SK-N-SH (cell line): ENCODE measurements around the gene MOB1B. TPM values are rescaled to one million over a fixed set of nuclear protein-coding genes. Genes with fewer than 3 reads are reported as not detected.

ENCODE experiments used
- CTCF ChIA-PET: fragments of 300-600, 350-600 bp; formaldehyde crosslinking; extraction: SDS; loops from one replicate; lab custom pipeline; 2021; lab: Yijun Ruan, JAX
- POLR2A ChIA-PET: fragments of 350-600 bp; sonication (Branson Sonifier 250); formaldehyde crosslinking; extraction: SDS; loops from one replicate; lab custom pipeline; 2020; ENCODE audit warnings: antibody characterized with exemption, inconsistent platforms; lab: Yijun Ruan, JAX
- DNase-seq: peaks from one replicate; pipeline ENCODE4 v3.0.0; 2012
- H2AFZ ChIP-seq: fragments of 200-600 bp; sonication (generic); 2 replicates; pipeline ENCODE4 v1.8.1; 2016; ENCODE audit warnings: antibody characterized with exemption, mild to moderate bottlenecking, low read depth
- H3F3A ChIP-seq: fragments of 200-600 bp; sonication (generic); replicated peaks from 2 replicates; pipeline ENCODE3; 2016; ENCODE audit warnings: antibody characterized with exemption, mild to moderate bottlenecking; ENCODE audit not compliant: insufficient read depth
- H3K27ac ChIP-seq, 2 experiments: fragments of 200-500 bp in 1 of 2; fragments of 200-600 bp in 1 of 2; sonication (Bioruptor generic) in 1 of 2; sonication (generic), shearing (Covaris generic) in 1 of 2; 2 replicates each; pipeline versions ENCODE4 v1.5.1 to v1.6.1; 2014 to 2016; ENCODE audit warnings: low read depth in 2 of 2, inconsistent platforms in 1 of 2, low read length in 1 of 2, mild to moderate bottlenecking in 1 of 2, mixed read lengths in 1 of 2
- H3K27me3 ChIP-seq: fragments of 200-600 bp; sonication (generic), shearing (Covaris generic); 2 replicates; pipeline ENCODE4 v1.6.1; 2016; ENCODE audit warnings: mixed run types; ENCODE audit not compliant: insufficient read depth
- H3K36me3 ChIP-seq, 2 experiments: fragments of 200-500 bp in 1 of 2; fragments of 200-600 bp in 1 of 2; sonication (Bioruptor generic) in 1 of 2; sonication (generic) in 1 of 2; replicated peaks in 1 of 2; 2 replicates each; pipeline versions ENCODE3 to v1.5.1; 2014 to 2016; ENCODE audit warnings: low read length in 1 of 2, mild to moderate bottlenecking in 1 of 2; ENCODE audit not compliant: insufficient read depth in 2 of 2, control insufficient read depth in 1 of 2
- H3K4me1 ChIP-seq, 2 experiments: fragments of 200-500 bp in 1 of 2; fragments of 200-600 bp in 1 of 2; sonication (Bioruptor generic) in 1 of 2; sonication (generic), shearing (Covaris generic) in 1 of 2; 2 replicates each; pipeline versions ENCODE4 v1.5.1 to v1.6.1; 2014 to 2016; ENCODE audit warnings: low read depth in 1 of 2, low read length in 1 of 2, mixed run types in 1 of 2; ENCODE audit not compliant: insufficient read depth in 2 of 2, control insufficient read depth in 1 of 2
- H3K4me2 ChIP-seq: fragments of 200-600 bp; sonication (generic), shearing (Covaris generic); 2 replicates; pipeline ENCODE4 v1.6.1; 2017; ENCODE audit warnings: mixed run types
- H3K4me3 ChIP-seq, 2 experiments: fragments of 200-500 bp in 1 of 2; fragments of 200-600 bp in 1 of 2; sonication (Bioruptor generic) in 1 of 2; sonication (generic), shearing (Covaris generic) in 1 of 2; 2 replicates each; pipeline versions ENCODE4 v1.5.1 to v1.8.1; 2014 to 2016; ENCODE audit warnings: low read depth in 2 of 2, inconsistent platforms in 1 of 2, low read length in 1 of 2, mild to moderate bottlenecking in 1 of 2, mixed read lengths in 1 of 2, moderate library complexity in 1 of 2
- H3K79me2 ChIP-seq: fragments of 200-600 bp; sonication (generic); 2 replicates; pipeline ENCODE4 v1.8.1; 2017; ENCODE audit warnings: mild to moderate bottlenecking; ENCODE audit not compliant: insufficient read depth
- H3K9ac ChIP-seq: fragments of 200-600 bp; sonication (generic); 2 replicates; pipeline ENCODE4 v1.6.1; 2017; ENCODE audit warnings: mixed run types
- H3K9me2 ChIP-seq: fragments of 200-600 bp; sonication (generic); 2 replicates; pipeline ENCODE4 v1.6.1; 2017; ENCODE audit warnings: mixed run types
- H3K9me3 ChIP-seq: fragments of 200-600 bp; sonication (generic); 2 replicates; pipeline ENCODE4 v1.6.1; 2017; ENCODE audit warnings: mixed run types, mild to moderate bottlenecking, moderate library complexity
- H4K20me1 ChIP-seq: fragments of 200-600 bp; sonication (generic); 2 replicates; pipeline ENCODE4 v1.6.1; 2017; ENCODE audit warnings: mild to moderate bottlenecking, mixed run types; ENCODE audit not compliant: insufficient read depth
- ELF1 ChIP-seq: IDR thresholded peaks from 2 replicates; pipeline ENCODE4 v1.4.0; 2012
- FOSL2 ChIP-seq: IDR thresholded peaks from 2 replicates; pipeline ENCODE4 v1.4.0; 2012; ENCODE audit warnings: low read depth, mild to moderate bottlenecking, moderate library complexity, borderline replicate concordance
- JUND ChIP-seq: IDR thresholded peaks from 2 replicates; pipeline ENCODE4 v1.4.0; 2012
- MEF2A ChIP-seq: IDR thresholded peaks from 2 replicates; pipeline ENCODE4 v1.4.0; 2012; ENCODE audit warnings: low read depth, borderline replicate concordance
- MXI1 ChIP-seq: IDR thresholded peaks from 2 replicates; pipeline ENCODE4 v1.6.1; 2012; ENCODE audit warnings: mild to moderate bottlenecking, low read depth, low read length, improper control_type of control experiment
- POLR2AphosphoS5 ChIP-seq: IDR thresholded peaks from 2 replicates; pipeline ENCODE4 v1.6.1; 2012; ENCODE audit warnings: low read depth, low read length
- RAD21 ChIP-seq: IDR thresholded peaks from 2 replicates; pipeline ENCODE4 v1.6.1; 2012; ENCODE audit warnings: mild to moderate bottlenecking, low read length
- RCOR1 ChIP-seq: fragments of 150-350 bp; IDR thresholded peaks from 2 replicates; pipeline ENCODE4 v1.6.1; 2017; ENCODE audit warnings: antibody characterized with exemption, low read length
- REST ChIP-seq: IDR thresholded peaks from 2 replicates; pipeline ENCODE4 v1.6.1; 2012; ENCODE audit warnings: mild to moderate bottlenecking, low read depth, low read length, moderate library complexity
- RFX5 ChIP-seq: IDR thresholded peaks from 2 replicates; pipeline ENCODE4 v1.6.1; 2012; ENCODE audit warnings: mild to moderate bottlenecking, improper control_type of control experiment, low read length
- RXRA ChIP-seq: IDR thresholded peaks from 2 replicates; pipeline ENCODE4 v1.4.0; 2012; ENCODE audit warnings: low read depth, mild to moderate bottlenecking, borderline replicate concordance
- SIN3A ChIP-seq: IDR thresholded peaks from 2 replicates; pipeline ENCODE4 v1.6.1; 2012; ENCODE audit warnings: low read depth, mild to moderate bottlenecking, low read length, moderate library complexity, borderline replicate concordance
- SMC3 ChIP-seq: IDR thresholded peaks from 2 replicates; pipeline ENCODE4 v1.6.1; 2012; ENCODE audit warnings: low read depth, low read length, improper control_type of control experiment
- TAF1 ChIP-seq: IDR thresholded peaks from 2 replicates; pipeline ENCODE4 v1.6.1; 2012; ENCODE audit warnings: low read depth, mild to moderate bottlenecking, low read length, moderate library complexity, borderline replicate concordance
- TEAD4 ChIP-seq: IDR thresholded peaks from 2 replicates; pipeline ENCODE4 v1.4.0; 2012; ENCODE audit warnings: mild to moderate bottlenecking, borderline replicate concordance; ENCODE audit not compliant: insufficient read depth
- USF2 ChIP-seq: fragments of 150-350 bp; IDR thresholded peaks from 2 replicates; pipeline ENCODE4 v1.6.1; 2017; ENCODE audit warnings: antibody characterized with exemption, low read length, low read depth, borderline replicate concordance
- WGBS: methylation state at CpG from one replicate; pipeline ENCODE4 v1.1.6; 2017; ENCODE audit warnings: low lambda C conversion rate; 5-methylcytosine and 5-hydroxymethylcytosine counted together
- polyA plus RNA-seq, 3 experiments: library from polyadenylated mRNA; depleted of rRNA; stranded (reverse); fragments of >200 nt; gene quantifications; 2 replicates each; pipeline ENCODE4 v1.2.3, GENCODE V29; 2012
- TF ChIP-seq, protein P1 (sequence below): IDR thresholded peaks from 2 replicates; pipeline ENCODE4 v1.4.0; 2012; ENCODE audit warnings: low read depth
- TF ChIP-seq, protein P2 (sequence below): fragments of 150-350 bp; IDR thresholded peaks from 2 replicates; pipeline ENCODE4 v1.6.1; 2016; ENCODE audit warnings: mild to moderate bottlenecking, low read depth, low read length
- TF ChIP-seq, protein P3 (sequence below): IDR thresholded peaks from 2 replicates; pipeline ENCODE4 v1.4.0; 2012; ENCODE audit warnings: low read depth, borderline replicate concordance

Gene MOB1B
- polyA plus RNA-seq, 1 of the 3 experiments (the other 2 are of a cell fraction), result 2.9 TPM

DNA sequence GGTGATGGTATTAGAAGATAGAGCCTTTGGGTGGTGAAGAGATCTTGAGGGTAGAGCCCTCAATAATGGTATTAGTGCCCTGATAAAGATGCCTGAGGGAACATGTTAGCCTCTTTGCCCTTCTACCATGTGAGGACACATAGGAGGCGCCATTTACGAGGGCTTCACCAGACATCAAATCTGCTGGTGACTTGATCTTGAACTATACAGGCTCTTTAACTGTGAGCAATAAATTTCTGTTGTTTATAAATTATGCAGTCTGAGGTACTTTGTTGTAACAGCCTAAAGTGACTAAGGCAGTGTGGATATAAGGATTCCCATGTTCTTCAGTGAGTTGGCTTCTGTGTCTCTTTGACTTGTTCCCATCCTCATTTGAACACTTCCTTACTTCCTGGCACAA is 11.8 kb downstream of the MOB1B start:
- CTCF ChIA-PET, result no interaction called here
- H3K4me2 ChIP-seq, result no peak overlapping the region

DNA sequence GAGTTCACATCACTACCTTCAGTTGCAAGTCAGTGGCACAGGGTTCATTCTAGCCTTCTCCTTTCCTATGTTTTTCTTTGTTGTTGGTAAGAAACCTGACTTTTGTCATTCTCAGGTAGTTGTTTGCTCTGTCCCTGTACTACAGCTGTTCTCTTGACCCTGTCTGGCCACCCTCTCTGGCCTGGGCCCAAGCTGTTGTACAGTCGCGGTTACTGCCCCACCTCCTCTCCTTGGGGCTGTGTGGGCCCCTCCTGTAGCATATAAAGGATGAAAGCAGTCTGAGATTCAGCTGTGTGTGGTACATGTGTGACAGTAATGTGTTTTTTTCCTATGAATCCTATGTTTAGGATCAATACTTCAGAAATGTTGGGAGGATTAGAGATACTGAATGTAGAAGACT is 12.5 kb downstream of the MOB1B start:
- CTCF ChIA-PET, result no interaction called here
- Histone ChIP-seq H3K9me3 (no peaks in the 10 kb centered on the region), H3K4me1 (peaks cover 0 to 2% of the 10 kb centered on the region in 2 experiments; a peak in 1 of 4 replicates), H4K20me1 (0 out of 2 replicates have a peak, but pooled peaks cover 10% of the 10 kb centered on the region), H3K79me2 (peaks cover 92% of the 10 kb centered on the region), H3F3A (peaks cover 9% of the 10 kb centered on the region), H3K9ac (no peak overlapping the region)
- no peak for TF ChIP-seq MXI1
- TF ChIP-seq REST, result no peak
- TF ChIP-seq RCOR1, result no peak
- TF ChIP-seq ELF1, result no peak
- no peak for TF ChIP-seq RFX5
- TF ChIP-seq JUND, result no peak
- no peak for TF ChIP-seq FOSL2
- TF ChIP-seq POLR2AphosphoS5, result no peak
- no peak for TF ChIP-seq USF2
- TF ChIP-seq, protein P1, sequence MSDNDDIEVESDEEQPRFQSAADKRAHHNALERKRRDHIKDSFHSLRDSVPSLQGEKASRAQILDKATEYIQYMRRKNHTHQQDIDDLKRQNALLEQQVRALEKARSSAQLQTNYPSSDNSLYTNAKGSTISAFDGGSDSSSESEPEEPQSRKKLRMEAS, result no peak
- no peak for TF ChIP-seq RAD21
- no peak for TF ChIP-seq TEAD4
- TF ChIP-seq MEF2A, result no peak
- TF ChIP-seq SIN3A, result no peak
- TF ChIP-seq, all 33 proteins: peak for 0
- no peak overlapping the region for H3K27ac ChIP-seq
- no peaks in the 10 kb centered on the region for H3K27me3 ChIP-seq
- no peak overlapping the region for H3K4me3 ChIP-seq
- peaks cover 0 to 2% of the 10 kb centered on the region in 2 experiments for H3K36me3 ChIP-seq
- no peak for DNase-seq
- 93% methylated on average over 2 of the region's 2 CpGs for WGBS
- H3K9me2 ChIP-seq, result no peaks in the 10 kb centered on the region
- no peak overlapping the region for H2AFZ ChIP-seq
- POLR2A ChIA-PET, result no interaction called here
- H3K4me2 ChIP-seq, result no peak overlapping the region; the same call in 1 of the 2 replicates

More for the DNA sequence above, 11.8 kb downstream of the MOB1B start:
- H3K9me3 ChIP-seq, result no peaks in the 10 kb centered on the region
- POLR2A ChIA-PET, result no interaction called here
- TF ChIP-seq, protein P2, sequence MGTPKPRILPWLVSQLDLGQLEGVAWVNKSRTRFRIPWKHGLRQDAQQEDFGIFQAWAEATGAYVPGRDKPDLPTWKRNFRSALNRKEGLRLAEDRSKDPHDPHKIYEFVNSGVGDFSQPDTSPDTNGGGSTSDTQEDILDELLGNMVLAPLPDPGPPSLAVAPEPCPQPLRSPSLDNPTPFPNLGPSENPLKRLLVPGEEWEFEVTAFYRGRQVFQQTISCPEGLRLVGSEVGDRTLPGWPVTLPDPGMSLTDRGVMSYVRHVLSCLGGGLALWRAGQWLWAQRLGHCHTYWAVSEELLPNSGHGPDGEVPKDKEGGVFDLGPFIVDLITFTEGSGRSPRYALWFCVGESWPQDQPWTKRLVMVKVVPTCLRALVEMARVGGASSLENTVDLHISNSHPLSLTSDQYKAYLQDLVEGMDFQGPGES, result no peak
- TF ChIP-seq POLR2AphosphoS5, result no peak
- TF ChIP-seq MXI1, result no peak
- TF ChIP-seq, protein P1, result no peak
- no peak for TF ChIP-seq SIN3A
- no peak for TF ChIP-seq JUND
- TF ChIP-seq, protein P3, sequence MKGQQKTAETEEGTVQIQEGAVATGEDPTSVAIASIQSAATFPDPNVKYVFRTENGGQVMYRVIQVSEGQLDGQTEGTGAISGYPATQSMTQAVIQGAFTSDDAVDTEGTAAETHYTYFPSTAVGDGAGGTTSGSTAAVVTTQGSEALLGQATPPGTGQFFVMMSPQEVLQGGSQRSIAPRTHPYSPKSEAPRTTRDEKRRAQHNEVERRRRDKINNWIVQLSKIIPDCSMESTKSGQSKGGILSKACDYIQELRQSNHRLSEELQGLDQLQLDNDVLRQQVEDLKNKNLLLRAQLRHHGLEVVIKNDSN, result no peak
- no peak for TF ChIP-seq RXRA
- TF ChIP-seq TAF1, result no peak
- TF ChIP-seq TEAD4, result no peak
- no peak for TF ChIP-seq SMC3
- TF ChIP-seq, all 33 proteins: peak for 0
- 95% methylated on average over 2 of the region's 2 CpGs for WGBS
- H3K27ac ChIP-seq, result no peak overlapping the region
- H2AFZ ChIP-seq, result no peak overlapping the region
- no peak overlapping the region for H3K9ac ChIP-seq
- no peaks in the 10 kb centered on the region for H3K36me3 ChIP-seq
- DNase-seq, result no peak
- no peaks in the 10 kb centered on the region for H3K9me2 ChIP-seq
- peaks cover 9% of the 10 kb centered on the region for H3F3A ChIP-seq
- H3K79me2 ChIP-seq, result peaks cover 93% of the 10 kb centered on the region
- H3K4me1 ChIP-seq, result peaks cover 0 to 2% of the 10 kb centered on the region in 2 experiments; a peak in 1 of 4 replicates
- H4K20me1 ChIP-seq, result 0 out of 2 replicates have a peak, but pooled peaks cover 10% of the 10 kb centered on the region
- no peak overlapping the region for H3K4me3 ChIP-seq
- no peaks in the 10 kb centered on the region for H3K27me3 ChIP-seq
